Liver (tissue), 9 donors: ENCODE measurements around the gene NR5A2. TPM values are rescaled to one million over a fixed set of nuclear protein-coding genes. Genes with fewer than 3 reads are reported as not detected.

Source experiments
- DNase-seq: peaks from one replicate; pipeline ENCODE4 v3.0.0-alpha.2; 2017; ENCODE audit warnings: low spot score
- H3K27ac ChIP-seq, 2 donors: one replicate each; pipeline ENCODE4 v1.7.0; 2013; ENCODE audit warnings: inconsistent platforms in 2 of 2, low read length in 2 of 2, control low read depth in 1 of 2, low read depth in 1 of 2, mild to moderate bottlenecking in 1 of 2
- H3K27me3 ChIP-seq, 4 donors: one replicate each; pipeline versions ENCODE4 v1.6.1 to v1.7.0; 2013; ENCODE audit warnings: low read length in 3 of 4, inconsistent platforms in 1 of 4, mild to moderate bottlenecking in 1 of 4, moderate library complexity in 1 of 4; ENCODE audit not compliant: control insufficient read depth in 4 of 4, insufficient read depth in 4 of 4
- H3K36me3 ChIP-seq, 4 donors: one replicate each; pipeline versions ENCODE4 v1.6.1 to v1.7.0; 2013; ENCODE audit warnings: low read length in 3 of 4, mild to moderate bottlenecking in 3 of 4, low read depth in 1 of 4, moderate library complexity in 1 of 4; ENCODE audit not compliant: control insufficient read depth in 4 of 4, insufficient read depth in 3 of 4
- H3K4me1 ChIP-seq, 4 donors: one replicate each; pipeline versions ENCODE4 v1.6.1 to v1.7.0; 2013; ENCODE audit warnings: low read length in 3 of 4, mild to moderate bottlenecking in 3 of 4, moderate library complexity in 1 of 4; ENCODE audit not compliant: control insufficient read depth in 4 of 4, insufficient read depth in 4 of 4
- H3K4me3 ChIP-seq, 3 donors: one replicate each; pipeline versions ENCODE4 v1.6.1 to v1.7.0; 2013; ENCODE audit warnings: low read length in 3 of 3, control low read depth in 1 of 3, low read depth in 1 of 3, mild to moderate bottlenecking in 1 of 3
- H3K9ac ChIP-seq, 2 donors: one replicate each; pipeline ENCODE4 v1.7.0; 2013; ENCODE audit warnings: low read length in 2 of 2, mild to moderate bottlenecking in 2 of 2, moderate library complexity in 2 of 2, control low read depth in 1 of 2, low read depth in 1 of 2
- H3K9me3 ChIP-seq, 4 donors: one replicate each; pipeline versions ENCODE4 v1.6.1 to v1.7.0; 2013; ENCODE audit warnings: low read length in 3 of 4; ENCODE audit not compliant: control insufficient read depth in 4 of 4
- ATF3 ChIP-seq: IDR thresholded peaks from 2 replicates; pipeline ENCODE4 v1.6.1; 2016; ENCODE audit warnings: antibody characterized with exemption
- CTCF ChIP-seq: fragments of 150-350 bp; IDR thresholded peaks from 2 replicates; pipeline ENCODE4 v1.5.1; 2017; ENCODE audit warnings: improper control_type of control experiment, low read depth, low read length; ENCODE audit not compliant: missing input control
- EGR1 ChIP-seq, 2 donors: IDR thresholded peaks; 2 replicates each; pipeline ENCODE4 v1.6.1; 2016 to 2018; ENCODE audit warnings: antibody characterized with exemption in 2 of 2, low read depth in 2 of 2
- FOXA1 ChIP-seq: IDR thresholded peaks from 2 replicates; pipeline ENCODE4 v1.6.1; 2016; ENCODE audit warnings: antibody characterized with exemption
- FOXA2 ChIP-seq: IDR thresholded peaks from 2 replicates; pipeline ENCODE4 v1.6.1; 2016; ENCODE audit warnings: antibody characterized with exemption
- GABPA ChIP-seq, 2 donors: IDR thresholded peaks in 1 of 2; conservative IDR thresholded peaks in 1 of 2; 2 replicates each; pipeline ENCODE4 v1.6.1; 2016; ENCODE audit warnings: antibody characterized with exemption in 2 of 2, mild to moderate bottlenecking in 1 of 2, moderate library complexity in 1 of 2
- HNF4A ChIP-seq, 2 donors: conservative IDR thresholded peaks; 2 replicates each; pipeline ENCODE4 v1.6.1; 2016; ENCODE audit warnings: antibody characterized with exemption in 2 of 2, mild to moderate bottlenecking in 2 of 2
- HNF4G ChIP-seq: IDR thresholded peaks from 2 replicates; pipeline ENCODE4 v1.6.1; 2016; ENCODE audit warnings: antibody characterized with exemption
- JUND ChIP-seq, 2 donors: IDR thresholded peaks; 2 replicates each; pipeline ENCODE4 v1.6.1; 2016; ENCODE audit warnings: antibody characterized with exemption in 2 of 2
- MAX ChIP-seq: IDR thresholded peaks from 2 replicates; pipeline ENCODE4 v1.6.1; 2016; ENCODE audit warnings: antibody characterized with exemption
- NR2F2 ChIP-seq: IDR thresholded peaks from 2 replicates; pipeline ENCODE4 v1.6.1; 2016; ENCODE audit warnings: antibody characterized with exemption
- RAD21 ChIP-seq, 2 donors: IDR thresholded peaks; 2 replicates each; pipeline ENCODE4 v1.6.1; 2016; ENCODE audit warnings: antibody characterized with exemption in 2 of 2, mild to moderate bottlenecking in 2 of 2
- REST ChIP-seq: IDR thresholded peaks from 2 replicates; pipeline ENCODE4 v1.6.1; 2016; ENCODE audit warnings: antibody characterized with exemption, mild to moderate bottlenecking
- RXRA ChIP-seq, 2 donors: IDR thresholded peaks; 2 replicates each; pipeline ENCODE4 v1.6.1; 2017 to 2018; ENCODE audit warnings: antibody characterized with exemption in 2 of 2, mild to moderate bottlenecking in 1 of 2
- SP1 ChIP-seq: IDR thresholded peaks from 2 replicates; pipeline ENCODE4 v1.6.1; 2018; ENCODE audit warnings: antibody characterized with exemption, mild to moderate bottlenecking
- TAF1 ChIP-seq: conservative IDR thresholded peaks from 2 replicates; pipeline ENCODE4 v1.6.1; 2016; ENCODE audit warnings: antibody characterized with exemption, mild to moderate bottlenecking
- YY1 ChIP-seq: IDR thresholded peaks from 2 replicates; pipeline ENCODE4 v1.6.1; 2016; ENCODE audit warnings: antibody characterized with exemption, mild to moderate bottlenecking
- ZBTB33 ChIP-seq: IDR thresholded peaks from 2 replicates; pipeline ENCODE4 v1.6.1; 2016; ENCODE audit warnings: antibody characterized with exemption
- WGBS: extraction: QIAGEN DNeasy Blood & Tissue Kit; methylation state at CpG from one replicate; pipeline ENCODE4 v1.1.7; 2013; 5-methylcytosine and 5-hydroxymethylcytosine counted together
- polyA plus RNA-seq, 2 donors: library from polyadenylated mRNA; stranded (reverse) in 1 of 2; unstranded in 1 of 2; fragments of 200-250 nt in 1 of 2; fragments of >200 nt in 1 of 2; fragmentation: Nextera tagmentation in 1 of 2; extraction: Ambion mirVana in 1 of 2; gene quantifications; one replicate each; pipeline versions ENCODE4 v1.2.1 to v1.2.3, GENCODE V29; 2013 to 2015
- total RNA-seq, 2 donors: library from RNA; depleted of rRNA; stranded (reverse); fragments of >200 nt; gene quantifications; one replicate each; pipeline ENCODE4 v1.2.3, GENCODE V29; 2014
- donor health status: healthy.
- donor health status: healthy.
- donor health status: healthy.
- donor health status: healthy.
- donor health status: healthy.

The NR5A2 gene
- total and polyA plus RNA-seq, 4 donors = 10.0 to 37.5 (median 21.1) TPM

- no peak overlapping the region for H3K4me3 ChIP-seq
- TF ChIP-seq FOXA2 (no peak), RAD21 (IDR thresholded peaks at IDR 0.05) (no peak), ZBTB33 (no peak), HNF4G (no peak), YY1 (no peak), NR2F2 (no peak), GABPA (IDR thresholded peaks at IDR 0.05 in 1 of 2, conservative IDR thresholded peaks at IDR 0.05 in 1 of 2) (no peak), CTCF (no peak), JUND (IDR thresholded peaks at IDR 0.05) (no peak), HNF4A (conservative IDR thresholded peaks at IDR 0.05) (no peak), EGR1 (IDR thresholded peaks at IDR 0.05; ENCODE audit: low read depth in 2 of 2) (no peak), ATF3 (no peak), RXRA (IDR thresholded peaks at IDR 0.05) (no peak), TAF1 (no peak), SP1 (no peak), MAX (no peak), REST (no peak), FOXA1 (no peak)
- 95% methylated on average over 15 of the region's 15 CpGs for WGBS
- no peaks in the 10 kb centered on the region for H3K4me1 ChIP-seq
- no peaks in the 10 kb centered on the region for H3K9me3 ChIP-seq
- H3K27me3 ChIP-seq = no peaks in the 10 kb centered on the region
- DNase-seq = no peak
- H3K27ac ChIP-seq = no peak overlapping the region
- no peaks in the 10 kb centered on the region for H3K36me3 ChIP-seq
- no peak overlapping the region for H3K9ac ChIP-seq
Measured at GRCh38 chr1:200213921-200214320, 186.4 kb downstream of the NR5A2 start.
